Thymus (tissue), 11 donors: Measurements from ENCODE around the gene CNKSR1. TPM values are rescaled to one million over a fixed set of nuclear protein-coding genes. Genes with fewer than 3 reads are reported as not detected.

Experiments
- DNase-seq, 9 donors: peaks; one replicate each; pipeline ENCODE4 v3.0.0-alpha.2; 2013; ENCODE audit warnings: low spot score in 9 of 9, low read depth in 6 of 9, missing footprints in 1 of 9
- H3K27ac ChIP-seq, 2 donors: one replicate each; pipeline ENCODE4 v1.5.1; 2013; ENCODE audit warnings: control low read depth in 1 of 2, low read depth in 1 of 2, low read length in 1 of 2, mild to moderate bottlenecking in 1 of 2, moderate library complexity in 1 of 2
- H3K27me3 ChIP-seq, 2 donors: one replicate each; pipeline ENCODE4 v1.5.1; 2013; ENCODE audit warnings: low read length in 1 of 2; ENCODE audit not compliant: control insufficient read depth in 2 of 2, insufficient read depth in 1 of 2
- H3K36me3 ChIP-seq, 2 donors: one replicate each; pipeline ENCODE4 v1.5.1; 2013; ENCODE audit warnings: low read length in 1 of 2, mild to moderate bottlenecking in 1 of 2, moderate library complexity in 1 of 2; ENCODE audit not compliant: control insufficient read depth in 2 of 2, insufficient read depth in 2 of 2
- H3K4me1 ChIP-seq, 2 donors: one replicate each; pipeline ENCODE4 v1.5.1; 2013; ENCODE audit warnings: low read length in 2 of 2; ENCODE audit not compliant: control insufficient read depth in 2 of 2, insufficient read depth in 2 of 2
- H3K4me3 ChIP-seq, 2 donors: one replicate each; pipeline ENCODE4 v1.5.1; 2013; ENCODE audit warnings: low read length in 2 of 2, control low read depth in 1 of 2, mild to moderate bottlenecking in 1 of 2
- H3K9me3 ChIP-seq, 2 donors: one replicate each; pipeline ENCODE4 v1.5.1; 2013; ENCODE audit warnings: low read length in 1 of 2, mild to moderate bottlenecking in 1 of 2; ENCODE audit not compliant: control insufficient read depth in 2 of 2, insufficient read depth in 1 of 2
- WGBS: extraction: QIAGEN DNeasy Blood & Tissue Kit; methylation state at CpG from one replicate; pipeline ENCODE4 v1.1.7; 2013; 5-methylcytosine and 5-hydroxymethylcytosine counted together
- polyA plus RNA-seq: library from polyadenylated mRNA; stranded (reverse); fragments of 200-250 nt; gene quantifications from one replicate; pipeline ENCODE4 v1.2.3, GENCODE V29; 2013
- total RNA-seq: library from RNA; stranded (reverse); fragments of 120-200 nt; gene quantifications from one replicate; pipeline ENCODE4 v1.2.4, GENCODE V29; 2013
- donor health status: healthy.

Gene CNKSR1
- total and polyA plus RNA-seq, 2 donors = 1.1 to 9.5 TPM

GRCh38 chr1:26189751-26190275 is 12.5 kb downstream of the CNKSR1 start:
- Histone ChIP-seq H3K27ac (no peak overlapping the region), H3K4me3 (no peak overlapping the region), H3K9me3 (no peaks in the 10 kb centered on the region), H3K36me3 (no peaks in the 10 kb centered on the region), H3K27me3 (no peaks in the 10 kb centered on the region), H3K4me1 (peaks cover 0 to 6% of the 10 kb centered on the region in 2 donors)
- no peak for DNase-seq
- 94% methylated on average over 7 of the region's 7 CpGs for WGBS

GRCh38 chr1:26190373-26190987 is 13.2 kb downstream of the CNKSR1 start, which contains the start of gene CATSPER4:
Gene CATSPER4 (plus strand): TSS chr1:26190602. CDS start chr1:26190628, 26 bp downstream.
- DNase-seq = no peak
- H3K36me3 ChIP-seq = no peaks in the 10 kb centered on the region

DNA sequence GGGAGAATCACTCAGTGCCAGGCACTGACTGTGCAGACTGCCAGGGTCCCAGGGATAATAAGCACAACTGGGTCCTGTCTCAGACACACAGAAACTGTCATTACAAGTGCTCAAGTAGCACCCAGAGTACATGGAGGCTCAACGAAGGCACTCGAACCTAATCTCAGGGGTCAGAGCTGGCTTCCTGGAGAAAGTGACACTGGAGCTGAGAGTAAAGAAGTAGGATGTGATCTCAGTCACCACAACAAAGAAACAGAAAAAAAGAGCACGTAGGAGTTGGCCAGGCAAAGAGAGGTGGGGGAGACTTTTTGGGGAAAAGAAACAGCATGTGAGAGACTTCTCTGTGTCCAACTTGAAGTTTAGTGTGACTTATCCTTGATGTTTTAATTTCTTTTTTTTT is 14.4 kb downstream of the CNKSR1 start:
- Histone ChIP-seq H3K4me3 (no peak overlapping the region), H3K36me3 (no peaks in the 10 kb centered on the region), H3K27ac (no peak overlapping the region), H3K9me3 (no peaks in the 10 kb centered on the region), H3K4me1 (peaks cover 0 to 6% of the 10 kb centered on the region in 2 donors), H3K27me3 (no peaks in the 10 kb centered on the region)
- peak in 1 of 9 donors; percentile 29 for DNase-seq
- WGBS = 7% methylated on average over 3 of the region's 3 CpGs

More at GRCh38 chr1:26190373-26190987, 13.2 kb downstream of the CNKSR1 start, which contains the start of gene CATSPER4:
- no peaks in the 10 kb centered on the region for H3K27me3 ChIP-seq
- no peak within 1 kb of the TSS for H3K4me3 ChIP-seq
- no peak within 1 kb of the TSS for H3K27ac ChIP-seq
- H3K9me3 ChIP-seq = no peaks in the 10 kb centered on the region
- 82% methylated on average over 16 of the region's 16 CpGs for WGBS
- peaks cover 0 to 6% of the 10 kb centered on the region in 2 donors for H3K4me1 ChIP-seq

- Histone ChIP-seq H3K4me3 (no peak overlapping the region), H3K27ac (no peak overlapping the region), H3K9me3 (peaks cover 0 to under 1% of the 10 kb centered on the region in 2 donors), H3K4me1 (peaks cover under 1 to 10% of the 10 kb centered on the region in 2 donors), H3K27me3 (no peaks in the 10 kb centered on the region), H3K36me3 (no peaks in the 10 kb centered on the region)
- no peak for DNase-seq
- WGBS = 98% methylated on average over 3 of the region's 3 CpGs
Measured at GRCh38 chr1:26195805-26196204, 18.5 kb downstream of the CNKSR1 start.

- Histone ChIP-seq H3K4me3 (no peak overlapping the region), H3K27ac (no peak overlapping the region), H3K27me3 (no peaks in the 10 kb centered on the region), H3K4me1 (peaks cover 13 to 19% of the 10 kb centered on the region in 2 donors), H3K9me3 (peaks cover 0 to 3% of the 10 kb centered on the region in 2 donors), H3K36me3 (no peaks in the 10 kb centered on the region)
- DNase-seq = no peak
- WGBS = 92% methylated on average over 3 of the region's 3 CpGs
Measured at GRCh38 chr1:26197301-26197700, 20.0 kb downstream of the CNKSR1 start.

- Histone ChIP-seq H3K4me3 (no peak overlapping the region), H3K36me3 (no peaks in the 10 kb centered on the region), H3K9me3 (peaks cover 0 to 3% of the 10 kb centered on the region in 2 donors), H3K27me3 (peaks cover 0 to 2% of the 10 kb centered on the region in 2 donors), H3K27ac (no peak overlapping the region), H3K4me1 (peaks cover 13 to 24% of the 10 kb centered on the region in 2 donors)
- no peak for DNase-seq
- WGBS = 97% methylated on average over 11 of the region's 11 CpGs
Measured at GRCh38 chr1:26197813-26198212, 20.5 kb downstream of the CNKSR1 start.

GRCh38 chr1:26200413-26200812 is 23.1 kb downstream of the CNKSR1 start:
- no peak for DNase-seq
- Histone ChIP-seq H3K27me3 (peaks cover 0 to 5% of the 10 kb centered on the region in 2 donors), H3K36me3 (no peaks in the 10 kb centered on the region), H3K9me3 (peaks cover 0 to 3% of the 10 kb centered on the region in 2 donors), H3K4me3 (no peak overlapping the region), H3K4me1 (peaks cover 13 to 24% of the 10 kb centered on the region in 2 donors), H3K27ac (peak overlapping the region in 1 of 2 donors; percentile 5)
- 98% methylated on average over 5 of the region's 5 CpGs for WGBS

DNA sequence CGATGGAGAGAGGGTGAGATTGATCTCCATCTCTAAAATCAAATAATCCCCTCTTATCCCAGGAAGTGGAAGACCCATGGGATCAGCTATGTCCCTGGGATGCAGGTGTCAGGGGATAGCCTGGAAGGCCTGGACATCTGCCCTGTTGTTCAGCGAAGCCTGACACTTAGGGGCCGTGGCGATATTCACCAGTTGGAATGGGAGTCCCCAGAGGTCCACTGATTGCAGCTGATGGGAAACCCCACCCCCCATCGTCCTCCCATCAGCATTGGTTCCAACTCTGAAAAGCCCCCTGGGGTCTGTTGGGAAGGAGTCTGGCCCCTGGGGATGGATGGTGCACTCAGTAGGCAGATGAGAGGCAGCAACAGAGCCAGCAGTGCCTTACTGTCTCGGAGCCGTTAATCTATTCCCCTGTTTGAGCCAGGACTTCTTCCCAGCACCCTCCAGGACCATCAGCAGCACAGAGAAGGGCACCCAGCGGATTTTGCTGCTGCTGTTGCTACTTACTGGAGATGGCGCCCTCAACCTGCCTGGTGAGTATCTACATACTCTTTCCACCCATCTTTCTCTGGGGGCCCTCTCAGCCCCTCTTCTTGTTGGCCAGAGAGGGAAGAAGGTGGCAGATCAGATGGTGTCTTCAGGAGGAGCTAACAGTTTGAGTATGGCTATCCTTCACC is 26.5 kb downstream of the CNKSR1 start:
- WGBS = 95% methylated on average over 9 of the region's 9 CpGs

More for the DNA sequence above, 26.5 kb downstream of the CNKSR1 start:
- Histone ChIP-seq H3K9me3 (peaks cover 0 to 3% of the 10 kb centered on the region in 2 donors), H3K27me3 (peaks cover 0 to 5% of the 10 kb centered on the region in 2 donors), H3K27ac (no peak overlapping the region), H3K4me3 (no peak overlapping the region), H3K4me1 (peaks cover 13 to 24% of the 10 kb centered on the region in 2 donors), H3K36me3 (no peaks in the 10 kb centered on the region)
- no peak for DNase-seq
